OCI-M2 (cell line): Measurements from ENCODE around the gene WNT7B.
"Not testable (repeated sequence)": the region's sequence is repeated elsewhere in the genome, so short reads cannot be mapped to it uniquely, and the experiment has no call there.

Experiments used
- DNase-seq: peaks from one replicate; lab custom pipeline; 2025; ENCODE audit not compliant: unreplicated experiment; lab: John Stamatoyannopoulos, UW

Gene WNT7B

GRCh38 chr22:46008836-46009596 lies 32.1 kb upstream of the WNT7B start:
- no peak for DNase-seq

- DNase-seq: no peak
Observed at GRCh38 chr22:46008291-46008690, 31.3 kb upstream of the WNT7B start.

- DNase-seq: no peak
Observed at GRCh38 chr22:46007848-46008261, 30.9 kb upstream of the WNT7B start.

- no peak for DNase-seq
Observed at GRCh38 chr22:46007003-46007847, 30.3 kb upstream of the WNT7B start.

GRCh38 chr22:46006379-46007002 lies 29.5 kb upstream of the WNT7B start:
- peak; percentile 1 for DNase-seq

- DNase-seq: not testable (repeated sequence)
Observed at GRCh38 chr22:46005116-46005705, 28.2 kb upstream of the WNT7B start.

- DNase-seq: no peak
Observed at GRCh38 chr22:46004105-46004866, 27.3 kb upstream of the WNT7B start.

- no peak for DNase-seq
Observed at GRCh38 chr22:46003271-46004091, 26.5 kb upstream of the WNT7B start.

- DNase-seq: no peak
Observed at GRCh38 chr22:46002757-46003270, 25.9 kb upstream of the WNT7B start.

GRCh38 chr22:46001426-46002106 lies 24.6 kb upstream of the WNT7B start:
- DNase-seq: no peak

- DNase-seq: no peak
Observed at GRCh38 chr22:46001046-46001425, 24.1 kb upstream of the WNT7B start.

- DNase-seq: no peak
Observed at GRCh38 chr22:46000081-46001027, 23.4 kb upstream of the WNT7B start.

GRCh38 chr22:45999379-45999971 lies 22.5 kb upstream of the WNT7B start:
- DNase-seq: no peak

GRCh38 chr22:45998638-45999378 lies 21.8 kb upstream of the WNT7B start:
- DNase-seq: no peak

- no peak for DNase-seq
Observed at GRCh38 chr22:45997777-45998637, 21.0 kb upstream of the WNT7B start.
